Endothelial cell of umbilical vein (primary cell): Measurements from ENCODE around the gene DPP10. TPM values are rescaled to one million over a fixed set of nuclear protein-coding genes. Genes with fewer than 3 reads are reported as not detected.

ENCODE experiments used
- BruUV-seq: library from RNA; stranded (reverse); fragments of 400-500 nt; replicated peaks from 2 replicates; lab custom pipeline; 2021; lab: Mats Ljungman, UMichigan
- CTCF ChIA-PET: fragments of 300-600, 350-600 bp; sonication (Branson Sonifier 250); formaldehyde crosslinking; loops from one replicate; lab custom pipeline; 2021; ENCODE audit warnings: antibody characterized with exemption, inconsistent platforms; lab: Charles Lee
- POLR2A ChIA-PET: fragments of 300-600, 350-600 bp; sonication (Branson Sonifier 250); formaldehyde crosslinking; loops from one replicate; lab custom pipeline; 2021; ENCODE audit warnings: antibody characterized with exemption, inconsistent platforms; lab: Charles Lee
- DNase-seq: peaks from one replicate; pipeline ENCODE4 v3.0.0-alpha.2; 2011; ENCODE audit warnings: low read depth, low spot score
- FAIRE-seq: peaks from 2 replicates; lab custom pipeline; 2011; peaks lifted over from hg19 to GRCh38; lab: Jason Lieb, UNC
- H2AFZ ChIP-seq: 2 replicates; pipeline ENCODE4 v1.6.0; 2012; ENCODE audit warnings: low read depth, low read length, control low read depth, inconsistent platforms
- H3K27ac ChIP-seq: 2 replicates; pipeline ENCODE4 v1.5.1; 2011; ENCODE audit warnings: low read depth, mild to moderate bottlenecking, control low read depth, low read length, moderate library complexity; ENCODE audit not compliant: insufficient read depth
- H3K27me3 ChIP-seq, 2 experiments: 2 replicates each; pipeline versions ENCODE4 v1.6.0 to v1.6.1; 2011; ENCODE audit warnings: low read length in 2 of 2, mixed read lengths in 1 of 2; ENCODE audit not compliant: control insufficient read depth in 2 of 2, insufficient read depth in 2 of 2
- H3K36me3 ChIP-seq, 2 experiments: 2 replicates in 1 of 2; 3 replicates in 1 of 2; pipeline ENCODE4 v1.5.1; 2011; ENCODE audit warnings: low read length in 2 of 2, mild to moderate bottlenecking in 1 of 2, moderate library complexity in 1 of 2; ENCODE audit not compliant: control insufficient read depth in 2 of 2, insufficient read depth in 2 of 2; ENCODE audit errors: extremely low read depth in 1 of 2
- H3K4me1 ChIP-seq: 3 replicates; pipeline ENCODE4 v1.5.1; 2011; ENCODE audit warnings: mild to moderate bottlenecking, low read length; ENCODE audit not compliant: control insufficient read depth, insufficient read depth; ENCODE audit errors: extremely low read depth
- H3K4me2 ChIP-seq: 2 replicates; pipeline ENCODE4 v1.6.1; 2011; ENCODE audit warnings: low read length, control low read depth, mixed read lengths; ENCODE audit not compliant: insufficient read depth
- H3K4me3 ChIP-seq, 3 experiments: fragments of 200-600 bp in 1 of 3; sonication (generic), shearing (Covaris generic) in 1 of 3; replicated peaks in 1 of 3; 2 replicates each; pipeline ENCODE4 v1.5.1; 2011 to 2016; ENCODE audit warnings: control low read depth in 3 of 3, low read length in 3 of 3, mild to moderate bottlenecking in 2 of 3, inconsistent platforms in 1 of 3, low read depth in 1 of 3, moderate library complexity in 1 of 3; ENCODE audit not compliant: insufficient read depth in 1 of 3
- H3K79me2 ChIP-seq: 2 replicates; pipeline ENCODE4 v1.6.0; 2012; ENCODE audit warnings: low read length, inconsistent platforms; ENCODE audit not compliant: control insufficient read depth, insufficient read depth
- H3K9ac ChIP-seq: replicated peaks from 2 replicates; pipeline ENCODE3; 2011; ENCODE audit warnings: low read length, control low read depth; ENCODE audit not compliant: insufficient read depth; ENCODE audit errors: extremely low read depth
- H3K9me1 ChIP-seq: replicated peaks from 3 replicates; pipeline ENCODE4 v1.6.0; 2011; ENCODE audit warnings: mild to moderate bottlenecking, low read length; ENCODE audit not compliant: control insufficient read depth, insufficient read depth; ENCODE audit errors: extremely low read depth
- H3K9me3 ChIP-seq: replicated peaks from 2 replicates; pipeline ENCODE4 v1.5.1; 2012; ENCODE audit warnings: low read length, inconsistent platforms; ENCODE audit not compliant: control insufficient read depth, insufficient read depth
- H4K20me1 ChIP-seq: replicated peaks from 2 replicates; pipeline ENCODE3; 2011; ENCODE audit warnings: mild to moderate bottlenecking, low read length; ENCODE audit not compliant: control insufficient read depth, insufficient read depth; ENCODE audit errors: extremely low read depth
- CTCF ChIP-seq, 2 donors: IDR thresholded peaks; 1 replicate in 1 of 2; 2 replicates in 1 of 2; pipeline ENCODE4 v1.5.1; 2011; ENCODE audit warnings: low read length in 2 of 2, mild to moderate bottlenecking in 2 of 2, moderate library complexity in 2 of 2, control low read depth in 1 of 2, inconsistent platforms in 1 of 2, low read depth in 1 of 2; ENCODE audit not compliant: insufficient read depth in 1 of 2; ENCODE audit errors: extremely low read depth in 1 of 2
- FOS ChIP-seq: IDR thresholded peaks from 2 replicates; pipeline ENCODE4 v1.6.1; 2011; ENCODE audit warnings: mild to moderate bottlenecking, low read length, moderate library complexity, borderline replicate concordance; ENCODE audit not compliant: insufficient read depth
- GATA2 ChIP-seq: IDR thresholded peaks from 2 replicates; pipeline ENCODE4 v1.7.0; 2011; ENCODE audit warnings: low read depth, mild to moderate bottlenecking, moderate library complexity, mixed read lengths, low read length; ENCODE audit not compliant: insufficient read length, insufficient read depth
- JUN ChIP-seq: IDR thresholded peaks from 2 replicates; pipeline ENCODE4 v1.6.1; 2011; ENCODE audit warnings: borderline replicate concordance, low read depth; ENCODE audit not compliant: insufficient read length, insufficient read depth
- MYC ChIP-seq: IDR thresholded peaks from one replicate; pipeline ENCODE4 v1.6.1; 2011; ENCODE audit warnings: mild to moderate bottlenecking, low read depth, low read length
- POLR2A ChIP-seq: IDR thresholded peaks from 2 replicates; pipeline ENCODE4 v1.6.1; 2012; ENCODE audit warnings: low read depth, mild to moderate bottlenecking, control low read depth, low read length
- dilution Hi-C: fragments of 300-500 bp; cut with MboI; formaldehyde crosslinking; loops from one replicate; pipeline ENCODE4 v1.15.0; 2019; ENCODE audit warnings: low sequenced_read_pairs; ENCODE audit not compliant: extremely low pct_ligation_motif_present
- intact Hi-C: fragments of 100-400 bp; cut with micrococcal nuclease; formaldehyde crosslinking; loops from one replicate; pipeline ENCODE4 v1.10.0; 2022
- polyA plus RNA-seq, 4 experiments: library from polyadenylated mRNA; depleted of rRNA in 3 of 4; stranded (reverse) in 3 of 4; unstranded in 1 of 4; fragments of >200 nt; gene quantifications; 2 replicates each; pipeline versions ENCODE4 v1.2.1 to v1.2.3, GENCODE V29; 2011 to 2012; ENCODE audit warnings: missing spikeins in 1 of 4
- total RNA-seq: library from RNA; stranded (reverse); gene quantifications from 2 replicates; pipeline ENCODE4 v1.2.3, GENCODE V29; 2021
- TF ChIP-seq, protein P1 (sequence below): IDR thresholded peaks from 2 replicates; pipeline ENCODE4 v1.6.1; 2011; ENCODE audit not compliant: insufficient read depth, insufficient read length

The DPP10 gene
- total and polyA plus RNA-seq, 2 donors (not counting 3 experiments of a cell fraction or from before 2014, with no cell fraction given) = not detected

- Histone ChIP-seq H3K79me2 (no peaks in the 10 kb centered on the region), H3K9me3 (peaks cover 4% of the 10 kb centered on the region), H3K4me1 (no peaks in the 10 kb centered on the region), H3K4me2 (no peak overlapping the region), H4K20me1 (no peaks in the 10 kb centered on the region), H3K36me3 (no peaks in the 10 kb centered on the region), H3K27ac (no peak overlapping the region), H3K4me3 (no peak overlapping the region), H2AFZ (no peak overlapping the region), H3K27me3 (no peaks in the 10 kb centered on the region), H3K9me1 (no peaks in the 10 kb centered on the region), H3K9ac (no peak overlapping the region)
- ChIA-PET POLR2A (no interaction called here), CTCF (no interaction called here)
- TF ChIP-seq MYC (no peak), CTCF (IDR thresholded peaks at IDR 0.05; ENCODE audit: extremely low read depth in 1 of 2, insufficient read depth in 1 of 2, low read depth in 1 of 2, low read length in 2 of 2) (peak in 1 of 2 donors; percentile 5)
- DNase-seq (no peak), FAIRE-seq (no peak)
- no TSS peak for BruUV-seq
- dilution Hi-C loops (no loop called here), intact Hi-C loops (no loop called here)
These were observed 108.7 kb downstream of the DPP10 start for GRCh38 chr2:114550895-114551793.

DNA sequence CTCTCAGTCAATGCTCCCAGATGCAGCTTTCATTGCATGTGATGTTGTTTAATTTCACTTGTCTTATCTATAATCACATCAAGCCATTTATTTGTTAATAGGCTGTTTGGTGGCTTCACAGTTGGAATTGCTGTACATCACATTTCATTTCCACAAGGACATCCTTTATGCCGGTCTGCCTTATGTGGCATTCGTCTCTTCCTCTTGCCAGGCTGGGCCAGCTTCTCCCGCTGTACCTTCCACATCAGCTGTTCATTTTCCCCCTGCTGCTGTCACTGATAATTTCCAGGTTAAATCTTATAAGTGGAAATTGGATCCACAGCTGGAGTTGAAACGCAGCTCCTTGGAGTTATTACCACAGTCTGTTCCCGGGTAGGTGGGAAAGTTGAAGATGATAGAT is 110.6 kb downstream of the DPP10 start:
- TF ChIP-seq JUN (no peak), FOS (no peak), MYC (no peak), GATA2 (no peak), POLR2A (no peak)
- TF ChIP-seq, protein P1, sequence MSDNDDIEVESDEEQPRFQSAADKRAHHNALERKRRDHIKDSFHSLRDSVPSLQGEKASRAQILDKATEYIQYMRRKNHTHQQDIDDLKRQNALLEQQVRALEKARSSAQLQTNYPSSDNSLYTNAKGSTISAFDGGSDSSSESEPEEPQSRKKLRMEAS = no peak
- H3K79me2 ChIP-seq = no peaks in the 10 kb centered on the region
- no TSS peak for BruUV-seq
- no peak overlapping the region for H3K9ac ChIP-seq
- POLR2A ChIA-PET = no interaction called here
- DNase-seq = no peak
- intact Hi-C loops (no loop called here), dilution Hi-C loops (no loop called here)
- no peak overlapping the region for H3K4me3 ChIP-seq
- peaks cover 4% of the 10 kb centered on the region for H3K9me3 ChIP-seq
- no peak overlapping the region for H2AFZ ChIP-seq
- no peaks in the 10 kb centered on the region for H3K27me3 ChIP-seq
- no peaks in the 10 kb centered on the region for H3K4me1 ChIP-seq
- no peak overlapping the region for H3K4me2 ChIP-seq
- H3K9me1 ChIP-seq = no peaks in the 10 kb centered on the region
- H3K36me3 ChIP-seq = no peaks in the 10 kb centered on the region
- H3K27ac ChIP-seq = no peak overlapping the region
- CTCF ChIA-PET = no interaction called here
- FAIRE-seq = no peak
- no peaks in the 10 kb centered on the region for H4K20me1 ChIP-seq
